Measurements from ENCODE around the gene MSANTD1.
A peak's percentile ranks its signal among the peaks of the same experiment; 100 is the strongest.

MSANTD1 gene

GRCh38 chr4:3220476-3221183, 28.3 kb upstream of the MSANTD1 start:
- TF ChIP-seq EZH2phosphoT487 (IDR thresholded peaks at IDR 0.05; ENCODE audit: low read depth) (no peak), CTCF (IDR thresholded peaks at IDR 0.05; ENCODE audit: low read depth, low read length) (no peak)

GRCh38 chr4:3221184-3221494, 27.8 kb upstream of the MSANTD1 start:
- peaks cover 17% of the 10 kb centered on the region for H4K20me1 ChIP-seq (ENCODE audit: insufficient read depth, low read length)
- TF ChIP-seq EZH2phosphoT487 (IDR thresholded peaks at IDR 0.05; ENCODE audit: low read depth), result no peak
- no peak for TF ChIP-seq CTCF (IDR thresholded peaks at IDR 0.05; ENCODE audit: low read depth, low read length)
- no peak overlapping the region for H3K4me3 ChIP-seq (ENCODE audit: low read length)
- peaks cover 30% of the 10 kb centered on the region for H3K4me1 ChIP-seq (ENCODE audit: low read length)
- H3K27ac ChIP-seq (ENCODE audit: low read length), result no peak overlapping the region
- H3K36me3 ChIP-seq (replicated peaks; ENCODE audit: low read depth, low read length), result peaks cover 78% of the 10 kb centered on the region
- H3K79me2 ChIP-seq (ENCODE audit: low read length), result no peaks in the 10 kb centered on the region
- no peak overlapping the region for H3K9ac ChIP-seq (ENCODE audit: low read length)
- H2AFZ ChIP-seq (ENCODE audit: low read depth, low read length), result no peak overlapping the region
- H3K27me3 ChIP-seq (ENCODE audit: low read depth, low read length), result no peaks in the 10 kb centered on the region
- no peaks in the 10 kb centered on the region for H3K9me3 ChIP-seq (ENCODE audit: insufficient read depth, low read length)
- no peak overlapping the region for H3K4me2 ChIP-seq (ENCODE audit: low read length)

More at GRCh38 chr4:3220476-3221183, 28.3 kb upstream of the MSANTD1 start:
- no peak overlapping the region for H3K4me2 ChIP-seq (ENCODE audit: low read length)
- peaks cover 17% of the 10 kb centered on the region for H4K20me1 ChIP-seq (ENCODE audit: insufficient read depth, low read length)
- H3K4me3 ChIP-seq (ENCODE audit: low read length), result no peak overlapping the region
- no peaks in the 10 kb centered on the region for H3K79me2 ChIP-seq (ENCODE audit: low read length)
- H3K4me1 ChIP-seq (ENCODE audit: low read length), result peaks cover 28% of the 10 kb centered on the region
- H3K9ac ChIP-seq (ENCODE audit: low read length), result no peak overlapping the region
- no peak overlapping the region for H2AFZ ChIP-seq (ENCODE audit: low read depth, low read length)
- no peaks in the 10 kb centered on the region for H3K27me3 ChIP-seq (ENCODE audit: low read depth, low read length)
- H3K27ac ChIP-seq (ENCODE audit: low read length), result no peak overlapping the region
- peaks cover 78% of the 10 kb centered on the region for H3K36me3 ChIP-seq (replicated peaks; ENCODE audit: low read depth, low read length)
- H3K9me3 ChIP-seq (ENCODE audit: insufficient read depth, low read length), result no peaks in the 10 kb centered on the region

- Histone ChIP-seq H4K20me1 (ENCODE audit: insufficient read depth, low read length) (peaks cover 17% of the 10 kb centered on the region), H2AFZ (ENCODE audit: low read depth, low read length) (no peak overlapping the region), H3K27ac (ENCODE audit: low read length) (no peak overlapping the region), H3K9ac (ENCODE audit: low read length) (no peak overlapping the region), H3K79me2 (ENCODE audit: low read length) (no peaks in the 10 kb centered on the region), H3K4me3 (ENCODE audit: low read length) (no peak overlapping the region), H3K9me3 (ENCODE audit: insufficient read depth, low read length) (no peaks in the 10 kb centered on the region), H3K36me3 (replicated peaks; ENCODE audit: low read depth, low read length) (peaks cover 80% of the 10 kb centered on the region), H3K27me3 (ENCODE audit: low read depth, low read length) (no peaks in the 10 kb centered on the region), H3K4me1 (ENCODE audit: low read length) (peaks cover 34% of the 10 kb centered on the region), H3K4me2 (ENCODE audit: low read length) (no peak overlapping the region)
- no peak for TF ChIP-seq EZH2phosphoT487 (IDR thresholded peaks at IDR 0.05; ENCODE audit: low read depth)
These were observed 27.0 kb upstream of the MSANTD1 start for GRCh38 chr4:3221996-3222395.

GRCh38 chr4:3223346-3223745, 25.6 kb upstream of the MSANTD1 start:
- Histone ChIP-seq H3K27me3 (ENCODE audit: low read depth, low read length) (no peaks in the 10 kb centered on the region), H3K9ac (ENCODE audit: low read length) (no peak overlapping the region), H3K4me2 (ENCODE audit: low read length) (peak overlapping the region; percentile 54), H2AFZ (ENCODE audit: low read depth, low read length) (no peak overlapping the region), H3K4me3 (ENCODE audit: low read length) (peak overlapping the region; percentile 11; the same call in 1 of the 2 replicates), H3K27ac (ENCODE audit: low read length) (peak overlapping the region; percentile 80), H3K4me1 (ENCODE audit: low read length) (peaks cover 34% of the 10 kb centered on the region), H3K36me3 (replicated peaks; ENCODE audit: low read depth, low read length) (peaks cover 74% of the 10 kb centered on the region), H4K20me1 (ENCODE audit: insufficient read depth, low read length) (peaks cover 17% of the 10 kb centered on the region), H3K9me3 (ENCODE audit: insufficient read depth, low read length) (no peaks in the 10 kb centered on the region), H3K79me2 (ENCODE audit: low read length) (no peaks in the 10 kb centered on the region)
- no peak for TF ChIP-seq CTCF (IDR thresholded peaks at IDR 0.05; ENCODE audit: low read depth, low read length)
- TF ChIP-seq EZH2phosphoT487 (IDR thresholded peaks at IDR 0.05; ENCODE audit: low read depth), result no peak
